ENCODE measurements around the gene GREB1L.

- TF ChIP-seq, protein P1, sequence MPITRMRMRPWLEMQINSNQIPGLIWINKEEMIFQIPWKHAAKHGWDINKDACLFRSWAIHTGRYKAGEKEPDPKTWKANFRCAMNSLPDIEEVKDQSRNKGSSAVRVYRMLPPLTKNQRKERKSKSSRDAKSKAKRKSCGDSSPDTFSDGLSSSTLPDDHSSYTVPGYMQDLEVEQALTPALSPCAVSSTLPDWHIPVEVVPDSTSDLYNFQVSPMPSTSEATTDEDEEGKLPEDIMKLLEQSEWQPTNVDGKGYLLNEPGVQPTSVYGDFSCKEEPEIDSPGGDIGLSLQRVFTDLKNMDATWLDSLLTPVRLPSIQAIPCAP (CRISPR knock-in tag; IDR thresholded peaks at IDR 0.05; ENCODE audit: borderline replicate concordance) = no peak
- no peak for TF ChIP-seq BRD4 (IDR thresholded peaks at IDR 0.05)
- no peak for TF ChIP-seq SOX6 (IDR thresholded peaks at IDR 0.05)
- no peak for TF ChIP-seq ZNF274 (IDR thresholded peaks at IDR 0.05; ENCODE audit: borderline replicate concordance, low read depth, low read length)
- TF ChIP-seq, protein P2, sequence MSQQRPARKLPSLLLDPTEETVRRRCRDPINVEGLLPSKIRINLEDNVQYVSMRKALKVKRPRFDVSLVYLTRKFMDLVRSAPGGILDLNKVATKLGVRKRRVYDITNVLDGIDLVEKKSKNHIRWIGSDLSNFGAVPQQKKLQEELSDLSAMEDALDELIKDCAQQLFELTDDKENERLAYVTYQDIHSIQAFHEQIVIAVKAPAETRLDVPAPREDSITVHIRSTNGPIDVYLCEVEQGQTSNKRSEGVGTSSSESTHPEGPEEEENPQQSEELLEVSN (IDR thresholded peaks at IDR 0.05; ENCODE audit: borderline replicate concordance in 1 of 2, extremely low read depth in 1 of 2, insufficient read depth in 1 of 2, insufficient read length in 1 of 2, low read depth in 1 of 2, low read length in 1 of 2, poor library complexity in 1 of 2, severe bottlenecking in 1 of 2) = no peak
- no peak for TF ChIP-seq PHF20 (IDR thresholded peaks at IDR 0.05; ENCODE audit: partially characterized antibody)
- TF ChIP-seq, protein P3, sequence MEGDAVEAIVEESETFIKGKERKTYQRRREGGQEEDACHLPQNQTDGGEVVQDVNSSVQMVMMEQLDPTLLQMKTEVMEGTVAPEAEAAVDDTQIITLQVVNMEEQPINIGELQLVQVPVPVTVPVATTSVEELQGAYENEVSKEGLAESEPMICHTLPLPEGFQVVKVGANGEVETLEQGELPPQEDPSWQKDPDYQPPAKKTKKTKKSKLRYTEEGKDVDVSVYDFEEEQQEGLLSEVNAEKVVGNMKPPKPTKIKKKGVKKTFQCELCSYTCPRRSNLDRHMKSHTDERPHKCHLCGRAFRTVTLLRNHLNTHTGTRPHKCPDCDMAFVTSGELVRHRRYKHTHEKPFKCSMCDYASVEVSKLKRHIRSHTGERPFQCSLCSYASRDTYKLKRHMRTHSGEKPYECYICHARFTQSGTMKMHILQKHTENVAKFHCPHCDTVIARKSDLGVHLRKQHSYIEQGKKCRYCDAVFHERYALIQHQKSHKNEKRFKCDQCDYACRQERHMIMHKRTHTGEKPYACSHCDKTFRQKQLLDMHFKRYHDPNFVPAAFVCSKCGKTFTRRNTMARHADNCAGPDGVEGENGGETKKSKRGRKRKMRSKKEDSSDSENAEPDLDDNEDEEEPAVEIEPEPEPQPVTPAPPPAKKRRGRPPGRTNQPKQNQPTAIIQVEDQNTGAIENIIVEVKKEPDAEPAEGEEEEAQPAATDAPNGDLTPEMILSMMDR (IDR thresholded peaks at IDR 0.05 in 2 of 3, conservative IDR thresholded peaks at IDR 0.05 in 1 of 3; ENCODE audit: insufficient read depth in 2 of 3, low read depth in 1 of 3, low read length in 3 of 3) = no peak
- TF ChIP-seq NFATC3 (IDR thresholded peaks at IDR 0.05) = no peak
- TF ChIP-seq FOXM1 (IDR thresholded peaks at IDR 0.05; ENCODE audit: low read depth) = no peak
- no peak for TF ChIP-seq FOXM1 (CRISPR knock-in tag; IDR thresholded peaks at IDR 0.05; ENCODE audit: low read depth)
- TF ChIP-seq MCM3 (IDR thresholded peaks at IDR 0.05) = no peak
- no peak for TF ChIP-seq REST (IDR thresholded peaks at IDR 0.05; ENCODE audit: borderline replicate concordance)
- no peak for TF ChIP-seq REST (CRISPR knock-in tag; IDR thresholded peaks at IDR 0.05; ENCODE audit: low read depth)
These were observed 74.3 kb downstream of the GREB1L start for GRCh38 chr18:21316296-21316695.
